NCI-H1048 (cell line): ENCODE results near the gene INTS6L.
"Not testable (repeated sequence)": the region's sequence is repeated elsewhere in the genome, so short reads cannot be mapped to it uniquely, and the experiment has no call there.

Source experiments
- DNase-seq: peaks from one replicate; lab custom pipeline; 2025; lab: John Stamatoyannopoulos, UW

INTS6L gene

GRCh38 chrX:135522878-135523693, 2.6 kb downstream of the INTS6L start:
- no peak for DNase-seq

- no peak for DNase-seq
Observed at GRCh38 chrX:135528254-135528653, 7.8 kb downstream of the INTS6L start.

GRCh38 chrX:135528756-135529155, 8.3 kb downstream of the INTS6L start:
- no peak for DNase-seq

GRCh38 chrX:135530097-135530496, 9.6 kb downstream of the INTS6L start:
- no peak for DNase-seq

- no peak for DNase-seq
Observed at GRCh38 chrX:135531813-135532212, 11.4 kb downstream of the INTS6L start.

GRCh38 chrX:135535077-135535940, 14.8 kb downstream of the INTS6L start:
- DNase-seq = no peak

GRCh38 chrX:135536877-135537276, 16.4 kb downstream of the INTS6L start:
- DNase-seq = no peak

GRCh38 chrX:135541351-135541750, 20.9 kb downstream of the INTS6L start:
- DNase-seq = no peak

- DNase-seq = no peak
Observed at GRCh38 chrX:135543172-135543571, 22.7 kb downstream of the INTS6L start.

- DNase-seq = no peak
Observed at GRCh38 chrX:135543924-135544323, 23.5 kb downstream of the INTS6L start.

GRCh38 chrX:135544338-135544948, 24.0 kb downstream of the INTS6L start:
- DNase-seq = no peak

- no peak for DNase-seq
Observed at GRCh38 chrX:135547767-135548166, 27.3 kb downstream of the INTS6L start.

- no peak for DNase-seq
Observed at GRCh38 chrX:135549519-135549918, 29.1 kb downstream of the INTS6L start.

- DNase-seq = no peak
Observed at GRCh38 chrX:135556055-135556454, 35.6 kb downstream of the INTS6L start.

- no peak for DNase-seq
Observed at GRCh38 chrX:135557344-135557743, 36.9 kb downstream of the INTS6L start.

- no peak for DNase-seq
Observed at GRCh38 chrX:135572436-135572835, 52.0 kb downstream of the INTS6L start.

GRCh38 chrX:135581496-135581895, 61.0 kb downstream of the INTS6L start:
- no peak for DNase-seq

GRCh38 chrX:135585153-135585552, 64.7 kb downstream of the INTS6L start:
- no peak for DNase-seq

GRCh38 chrX:135591871-135592270, 71.4 kb downstream of the INTS6L start:
- no peak for DNase-seq

GRCh38 chrX:135594049-135594448, 73.6 kb downstream of the INTS6L start:
- DNase-seq = not testable (repeated sequence)

- not testable (repeated sequence) for DNase-seq
Observed at GRCh38 chrX:135594453-135594852, 74.0 kb downstream of the INTS6L start.

- no peak for DNase-seq
Observed at GRCh38 chrX:135595543-135595942, 75.1 kb downstream of the INTS6L start.

- DNase-seq = no peak
Observed at GRCh38 chrX:135596495-135596894, 76.0 kb downstream of the INTS6L start.
